WTC11 (cell line): ENCODE data around the gene TERT. TPM values are rescaled to one million over a fixed set of nuclear protein-coding genes. Genes with fewer than 3 reads are reported as not detected.

Source experiments
- ARID4B ChIP-seq: sonication (generic); formaldehyde crosslinking; IDR thresholded peaks from 2 replicates; pipeline ENCODE4 v1.8.0; 2023; ENCODE audit warnings: missing genetic modification reagents, mild to moderate bottlenecking, borderline replicate concordance
- ATF1 ChIP-seq: sonication (generic); formaldehyde crosslinking; IDR thresholded peaks from 2 replicates; pipeline ENCODE4 v1.8.1; 2023; ENCODE audit warnings: mild to moderate bottlenecking, moderate library complexity, missing genetic modification reagents
- E2F1 ChIP-seq: sonication (generic); formaldehyde crosslinking; IDR thresholded peaks from 2 replicates; pipeline ENCODE4 v1.8.0; 2022; ENCODE audit warnings: mild to moderate bottlenecking, missing genetic modification reagents
- ELF4 ChIP-seq: sonication (generic); formaldehyde crosslinking; IDR thresholded peaks from 2 replicates; pipeline ENCODE4 v1.8.1; 2022; ENCODE audit warnings: low read depth, mild to moderate bottlenecking, moderate library complexity, missing genetic modification reagents
- FOXJ3 ChIP-seq: sonication (generic); formaldehyde crosslinking; IDR thresholded peaks from 2 replicates; pipeline ENCODE4 v1.9.0; 2021; ENCODE audit warnings: missing genetic modification reagents, mild to moderate bottlenecking, borderline replicate concordance
- FOXP4 ChIP-seq: sonication (generic); formaldehyde crosslinking; IDR thresholded peaks from 2 replicates; pipeline ENCODE4 v1.8.0; 2022; ENCODE audit warnings: mild to moderate bottlenecking, missing genetic modification reagents
- GABPB1 ChIP-seq: sonication (generic); formaldehyde crosslinking; IDR thresholded peaks from 2 replicates; pipeline ENCODE4 v1.8.1; 2023; ENCODE audit warnings: mild to moderate bottlenecking, missing genetic modification reagents
- HMGA2 ChIP-seq: fragments of 250-450 bp; sonication (Bioruptor Pico); IDR thresholded peaks from 2 replicates; pipeline ENCODE4 v1.4.0; 2021; ENCODE audit warnings: mild to moderate bottlenecking, moderate library complexity
- JAZF1 ChIP-seq: fragments of 250-450 bp; sonication (Bioruptor Pico); IDR thresholded peaks from 2 replicates; pipeline ENCODE4 v1.9.0; 2021; ENCODE audit warnings: moderate library complexity, mild to moderate bottlenecking, inconsistent platforms
- MAX ChIP-seq: sonication (generic); formaldehyde crosslinking; IDR thresholded peaks from 2 replicates; pipeline ENCODE4 v1.8.0; 2022; ENCODE audit warnings: mild to moderate bottlenecking, missing genetic modification reagents
- NFYB ChIP-seq: sonication (generic); formaldehyde crosslinking; conservative IDR thresholded peaks from 2 replicates; pipeline ENCODE4 v1.8.0; 2022; ENCODE audit warnings: low read depth, missing genetic modification reagents
- PRDM15 ChIP-seq: sonication (generic); formaldehyde crosslinking; IDR thresholded peaks from 2 replicates; pipeline ENCODE4 v1.8.0; 2022; ENCODE audit warnings: missing genetic modification reagents
- RELA ChIP-seq: sonication (generic); formaldehyde crosslinking; IDR thresholded peaks from 2 replicates; pipeline ENCODE4 v1.8.1; 2022; ENCODE audit warnings: missing genetic modification reagents, mild to moderate bottlenecking, borderline replicate concordance
- SMAD3 ChIP-seq: sonication (generic); formaldehyde crosslinking; IDR thresholded peaks from 2 replicates; pipeline ENCODE4 v1.8.0; 2022; ENCODE audit warnings: missing genetic modification reagents, mild to moderate bottlenecking, borderline replicate concordance
- SP1 ChIP-seq: sonication (generic); formaldehyde crosslinking; conservative IDR thresholded peaks from 2 replicates; pipeline ENCODE4 v1.8.1; 2022; ENCODE audit warnings: missing genetic modification reagents
- TEAD1 ChIP-seq: sonication (generic); formaldehyde crosslinking; IDR thresholded peaks from 2 replicates; pipeline ENCODE4 v1.8.0; 2022; ENCODE audit warnings: mild to moderate bottlenecking, missing genetic modification reagents
- TP53 ChIP-seq: sonication (generic); formaldehyde crosslinking; IDR thresholded peaks from 2 replicates; pipeline ENCODE4 v1.8.1; 2023; ENCODE audit warnings: mild to moderate bottlenecking, missing genetic modification reagents
- ZBTB21 ChIP-seq: sonication (generic); formaldehyde crosslinking; IDR thresholded peaks from 2 replicates; pipeline ENCODE4 v1.8.1; 2023; ENCODE audit warnings: mild to moderate bottlenecking, missing genetic modification reagents, borderline replicate concordance
- ZBTB43 ChIP-seq: sonication (generic); formaldehyde crosslinking; IDR thresholded peaks from 2 replicates; pipeline ENCODE4 v1.8.1; 2023; ENCODE audit warnings: mild to moderate bottlenecking, missing genetic modification reagents
- ZNF317 ChIP-seq: sonication (generic); formaldehyde crosslinking; IDR thresholded peaks from 2 replicates; pipeline ENCODE4 v1.8.1; 2023; ENCODE audit warnings: low read depth, mild to moderate bottlenecking, moderate library complexity, missing genetic modification reagents, borderline replicate concordance
- ZNF396 ChIP-seq: fragments of 250-450 bp; sonication (Bioruptor Pico); IDR thresholded peaks from 2 replicates; pipeline ENCODE4 v1.8.0; 2021; ENCODE audit warnings: mild to moderate bottlenecking, moderate library complexity, borderline replicate concordance
- ZNF423 ChIP-seq: fragments of 250-450 bp; sonication (Bioruptor Pico); IDR thresholded peaks from 2 replicates; pipeline ENCODE4 v2.1.2; 2022; ENCODE audit warnings: mild to moderate bottlenecking, moderate library complexity
- total RNA-seq: library from RNA; stranded (reverse); gene quantifications from 3 replicates; pipeline ENCODE4 v1.2.3, GENCODE V29; 2021

Gene TERT
- total RNA-seq, 1 experiment from 2014 or later = 42.9 TPM

- TF ChIP-seq NFYB (0 out of 2 replicates have a peak, but pooled peaks have one; percentile 4), JAZF1 (no peak), HMGA2 (CRISPR knock-in tag) (no peak), TEAD1 (CRISPR knock-in tag) (peak; percentile 8; the same call in 1 of the 2 replicates), ATF1 (CRISPR knock-in tag) (no peak), RELA (CRISPR knock-in tag) (peak; percentile 40; the same call in 1 of the 2 replicates), PRDM15 (CRISPR knock-in tag) (no peak), ARID4B (CRISPR knock-in tag) (peak; percentile 15; the same call in 1 of the 2 replicates), MAX (CRISPR knock-in tag) (peak; percentile 72; the same call in 1 of the 2 replicates), FOXJ3 (CRISPR knock-in tag) (no peak), GABPB1 (CRISPR knock-in tag) (no peak), FOXP4 (peak; percentile 28; the same call in 1 of the 2 replicates), SMAD3 (CRISPR knock-in tag) (no peak), ELF4 (CRISPR knock-in tag) (no peak), SP1 (CRISPR knock-in tag) (peak; percentile 63; the same call in 1 of the 2 replicates), TP53 (peak; percentile 63; the same call in 1 of the 2 replicates), ZBTB43 (CRISPR knock-in tag) (no peak), ZNF396 (CRISPR knock-in tag) (no peak), E2F1 (CRISPR knock-in tag) (no peak), ZNF423 (CRISPR knock-in tag) (peak; percentile 44), ZBTB21 (peak; percentile 47; the same call in 1 of the 2 replicates), ZNF317 (no peak)
Observed at GRCh38 chr5:1294835-1295649, at the start of gene TERT (continued).
